Endothelial cell of umbilical vein (primary cell): ENCODE measurements around the gene CSNK1D. TPM values are rescaled to one million over a fixed set of nuclear protein-coding genes. Genes with fewer than 3 reads are reported as not detected.

Source experiments
- BruUV-seq: library from RNA; stranded (reverse); fragments of 400-500 nt; replicated peaks from 2 replicates; lab custom pipeline; 2021; lab: Mats Ljungman, UMichigan
- CTCF ChIA-PET: fragments of 300-600, 350-600 bp; sonication (Branson Sonifier 250); formaldehyde crosslinking; loops from one replicate; lab custom pipeline; 2021; ENCODE audit warnings: antibody characterized with exemption, inconsistent platforms; lab: Charles Lee
- POLR2A ChIA-PET: fragments of 300-600, 350-600 bp; sonication (Branson Sonifier 250); formaldehyde crosslinking; loops from one replicate; lab custom pipeline; 2021; ENCODE audit warnings: antibody characterized with exemption, inconsistent platforms; lab: Charles Lee
- DNase-seq: peaks from one replicate; pipeline ENCODE4 v3.0.0-alpha.2; 2011; ENCODE audit warnings: low read depth, low spot score
- FAIRE-seq: peaks from 2 replicates; lab custom pipeline; 2011; peaks lifted over from hg19 to GRCh38; lab: Jason Lieb, UNC
- H2AFZ ChIP-seq: 2 replicates; pipeline ENCODE4 v1.6.0; 2012; ENCODE audit warnings: low read depth, low read length, control low read depth, inconsistent platforms
- H3K27ac ChIP-seq: 2 replicates; pipeline ENCODE4 v1.5.1; 2011; ENCODE audit warnings: low read depth, mild to moderate bottlenecking, control low read depth, low read length, moderate library complexity; ENCODE audit not compliant: insufficient read depth
- H3K27me3 ChIP-seq, 2 experiments: 2 replicates each; pipeline versions ENCODE4 v1.6.0 to v1.6.1; 2011; ENCODE audit warnings: low read length in 2 of 2, mixed read lengths in 1 of 2; ENCODE audit not compliant: control insufficient read depth in 2 of 2, insufficient read depth in 2 of 2
- H3K36me3 ChIP-seq, 2 experiments: 2 replicates in 1 of 2; 3 replicates in 1 of 2; pipeline ENCODE4 v1.5.1; 2011; ENCODE audit warnings: low read length in 2 of 2, mild to moderate bottlenecking in 1 of 2, moderate library complexity in 1 of 2; ENCODE audit not compliant: control insufficient read depth in 2 of 2, insufficient read depth in 2 of 2; ENCODE audit errors: extremely low read depth in 1 of 2
- H3K4me1 ChIP-seq: 3 replicates; pipeline ENCODE4 v1.5.1; 2011; ENCODE audit warnings: mild to moderate bottlenecking, low read length; ENCODE audit not compliant: control insufficient read depth, insufficient read depth; ENCODE audit errors: extremely low read depth
- H3K4me2 ChIP-seq: 2 replicates; pipeline ENCODE4 v1.6.1; 2011; ENCODE audit warnings: low read length, control low read depth, mixed read lengths; ENCODE audit not compliant: insufficient read depth
- H3K4me3 ChIP-seq, 3 experiments: fragments of 200-600 bp in 1 of 3; sonication (generic), shearing (Covaris generic) in 1 of 3; replicated peaks in 1 of 3; 2 replicates each; pipeline ENCODE4 v1.5.1; 2011 to 2016; ENCODE audit warnings: control low read depth in 3 of 3, low read length in 3 of 3, mild to moderate bottlenecking in 2 of 3, inconsistent platforms in 1 of 3, low read depth in 1 of 3, moderate library complexity in 1 of 3; ENCODE audit not compliant: insufficient read depth in 1 of 3
- H3K79me2 ChIP-seq: 2 replicates; pipeline ENCODE4 v1.6.0; 2012; ENCODE audit warnings: low read length, inconsistent platforms; ENCODE audit not compliant: control insufficient read depth, insufficient read depth
- H3K9ac ChIP-seq: replicated peaks from 2 replicates; pipeline ENCODE3; 2011; ENCODE audit warnings: low read length, control low read depth; ENCODE audit not compliant: insufficient read depth; ENCODE audit errors: extremely low read depth
- H3K9me1 ChIP-seq: replicated peaks from 3 replicates; pipeline ENCODE4 v1.6.0; 2011; ENCODE audit warnings: mild to moderate bottlenecking, low read length; ENCODE audit not compliant: control insufficient read depth, insufficient read depth; ENCODE audit errors: extremely low read depth
- H3K9me3 ChIP-seq: replicated peaks from 2 replicates; pipeline ENCODE4 v1.5.1; 2012; ENCODE audit warnings: low read length, inconsistent platforms; ENCODE audit not compliant: control insufficient read depth, insufficient read depth
- H4K20me1 ChIP-seq: replicated peaks from 2 replicates; pipeline ENCODE3; 2011; ENCODE audit warnings: mild to moderate bottlenecking, low read length; ENCODE audit not compliant: control insufficient read depth, insufficient read depth; ENCODE audit errors: extremely low read depth
- POLR2A ChIP-seq: IDR thresholded peaks from 2 replicates; pipeline ENCODE4 v1.6.1; 2012; ENCODE audit warnings: low read depth, mild to moderate bottlenecking, control low read depth, low read length
- dilution Hi-C: fragments of 300-500 bp; cut with MboI; formaldehyde crosslinking; loops from one replicate; pipeline ENCODE4 v1.15.0; 2019; ENCODE audit warnings: low sequenced_read_pairs; ENCODE audit not compliant: extremely low pct_ligation_motif_present
- intact Hi-C: fragments of 100-400 bp; cut with micrococcal nuclease; formaldehyde crosslinking; loops from one replicate; pipeline ENCODE4 v1.10.0; 2022
- polyA plus RNA-seq, 4 experiments: library from polyadenylated mRNA; depleted of rRNA in 3 of 4; stranded (reverse) in 3 of 4; unstranded in 1 of 4; fragments of >200 nt; gene quantifications; 2 replicates each; pipeline versions ENCODE4 v1.2.1 to v1.2.3, GENCODE V29; 2011 to 2012; ENCODE audit warnings: missing spikeins in 1 of 4
- total RNA-seq: library from RNA; stranded (reverse); gene quantifications from 2 replicates; pipeline ENCODE4 v1.2.3, GENCODE V29; 2021
- TF ChIP-seq, protein P1 (sequence below), 2 donors: IDR thresholded peaks; 1 replicate in 1 of 2; 2 replicates in 1 of 2; pipeline ENCODE4 v1.5.1; 2011; ENCODE audit warnings: low read length in 2 of 2, mild to moderate bottlenecking in 2 of 2, moderate library complexity in 2 of 2, control low read depth in 1 of 2, inconsistent platforms in 1 of 2, low read depth in 1 of 2; ENCODE audit not compliant: insufficient read depth in 1 of 2; ENCODE audit errors: extremely low read depth in 1 of 2

The CSNK1D gene
- total and polyA plus RNA-seq, 2 donors (not counting 3 experiments of a cell fraction or from before 2014, with no cell fraction given): 127 to 155 TPM

DNA sequence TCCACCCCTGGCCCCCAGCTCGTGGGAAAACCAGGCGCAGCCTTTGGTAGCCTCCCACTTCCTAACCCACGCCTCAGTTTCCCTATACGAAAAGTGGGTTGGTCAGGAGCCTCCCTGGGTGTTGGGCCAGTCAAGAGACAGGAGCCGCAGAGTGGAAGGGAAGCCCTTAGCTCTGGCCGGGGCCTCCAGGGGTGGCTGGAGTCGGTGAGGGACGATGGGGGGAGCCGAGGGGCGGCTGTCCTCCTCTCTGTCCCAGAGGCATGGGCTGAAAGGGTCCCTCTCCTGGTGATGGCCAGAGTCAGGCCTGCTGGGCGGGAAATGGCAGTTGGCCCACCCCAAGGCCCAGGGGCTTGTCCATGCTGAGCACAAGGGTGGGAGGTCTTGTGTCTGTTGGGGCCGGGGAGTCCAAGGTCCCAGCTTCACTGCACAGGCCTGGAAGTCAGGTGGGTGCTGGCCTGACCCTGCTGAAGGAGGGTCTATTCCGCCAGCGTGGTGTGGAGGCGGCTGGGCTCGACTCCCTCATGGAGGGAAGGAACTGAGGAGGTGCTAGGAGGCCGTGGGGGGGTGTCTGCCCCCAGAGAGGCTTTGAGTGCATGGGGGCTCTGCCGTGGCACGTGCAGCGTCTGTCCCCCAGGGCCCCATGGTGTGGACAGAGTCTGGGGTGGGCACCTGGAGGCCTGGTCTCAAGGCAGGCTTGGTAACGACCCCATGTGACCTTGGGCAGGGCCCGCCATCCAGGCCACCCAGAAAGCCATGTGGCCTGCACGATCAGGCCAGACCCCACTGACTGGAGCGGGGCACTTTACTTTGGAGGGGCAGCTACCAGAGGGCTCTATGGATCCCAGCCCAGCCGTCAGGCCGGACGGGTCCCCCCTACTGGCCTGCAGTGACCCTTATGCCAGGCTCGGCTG, 43.5 kb downstream of the CSNK1D start:
- ChIA-PET CTCF (interaction anchor here (1.0 to 8.8 kb wide), 8 partner anchors 8 to 199 kb away, joined by 3 to 104 read pairs (median 4); partner anchors contain the start of gene RAC3), POLR2A (interaction anchor here (0.6 to 1.6 kb wide), 6 partner anchors 10 to 969 kb away, joined by 3 to 7 read pairs (median 5); no protein-coding TSS in a partner anchor)
- no peaks in the 10 kb centered on the region for H3K9me3 ChIP-seq
- peak overlapping the region; percentile 53 for H3K27ac ChIP-seq
- H3K79me2 ChIP-seq: peaks cover 55% of the 10 kb centered on the region
- H3K4me3 ChIP-seq: peak overlapping the region; percentile 53 to 89 (median 71)
- peak overlapping the region; percentile 76 for H3K9ac ChIP-seq
- no peaks in the 10 kb centered on the region for H3K36me3 ChIP-seq
- H3K4me1 ChIP-seq: peaks cover 21% of the 10 kb centered on the region
- no peaks in the 10 kb centered on the region for H3K9me1 ChIP-seq
- dilution Hi-C loops (no loop called here), intact Hi-C loops (loop anchor here (1.0 to 10.0 kb wide), 4 partner anchors 13 to 195 kb away; partner anchors contain the start of genes DCXR, FASN and RAC3)
- peak; percentile 50 for FAIRE-seq
- peak overlapping the region; percentile 84 for H3K4me2 ChIP-seq
- no peak overlapping the region for H2AFZ ChIP-seq
- DNase-seq: peak; percentile 31
- H3K27me3 ChIP-seq: no peaks in the 10 kb centered on the region
- H4K20me1 ChIP-seq: no peaks in the 10 kb centered on the region
- BruUV-seq: no TSS peak
- TF ChIP-seq, protein P1, sequence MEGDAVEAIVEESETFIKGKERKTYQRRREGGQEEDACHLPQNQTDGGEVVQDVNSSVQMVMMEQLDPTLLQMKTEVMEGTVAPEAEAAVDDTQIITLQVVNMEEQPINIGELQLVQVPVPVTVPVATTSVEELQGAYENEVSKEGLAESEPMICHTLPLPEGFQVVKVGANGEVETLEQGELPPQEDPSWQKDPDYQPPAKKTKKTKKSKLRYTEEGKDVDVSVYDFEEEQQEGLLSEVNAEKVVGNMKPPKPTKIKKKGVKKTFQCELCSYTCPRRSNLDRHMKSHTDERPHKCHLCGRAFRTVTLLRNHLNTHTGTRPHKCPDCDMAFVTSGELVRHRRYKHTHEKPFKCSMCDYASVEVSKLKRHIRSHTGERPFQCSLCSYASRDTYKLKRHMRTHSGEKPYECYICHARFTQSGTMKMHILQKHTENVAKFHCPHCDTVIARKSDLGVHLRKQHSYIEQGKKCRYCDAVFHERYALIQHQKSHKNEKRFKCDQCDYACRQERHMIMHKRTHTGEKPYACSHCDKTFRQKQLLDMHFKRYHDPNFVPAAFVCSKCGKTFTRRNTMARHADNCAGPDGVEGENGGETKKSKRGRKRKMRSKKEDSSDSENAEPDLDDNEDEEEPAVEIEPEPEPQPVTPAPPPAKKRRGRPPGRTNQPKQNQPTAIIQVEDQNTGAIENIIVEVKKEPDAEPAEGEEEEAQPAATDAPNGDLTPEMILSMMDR (IDR thresholded peaks at IDR 0.05; ENCODE audit: extremely low read depth in 1 of 2, insufficient read depth in 1 of 2, low read depth in 1 of 2, low read length in 2 of 2): peak in 1 of 2 donors; percentile 10
- TF ChIP-seq POLR2A: no peak
